HAP-1 (cell line): ENCODE measurements around the gene VAC14.

Experiments used
- DNase-seq, 2 experiments: peaks; one replicate each; pipeline ENCODE4 v3.0.0-alpha.2; 2016 to 2020; ENCODE audit warnings: low spot score in 2 of 2
- H3K27me3 ChIP-seq: fragments of 250-450 bp; sonication (Bioruptor Pico); 2 replicates; pipeline ENCODE4 v1.5.1; 2020; ENCODE audit warnings: low read depth, mild to moderate bottlenecking, moderate library complexity
- H3K36me3 ChIP-seq: fragments of 250-450 bp; sonication (Bioruptor Pico); replicated peaks from 2 replicates; pipeline ENCODE4 v1.5.1; 2020; ENCODE audit warnings: mild to moderate bottlenecking
- H3K4me1 ChIP-seq: fragments of 250-450 bp; sonication (Bioruptor Pico); 2 replicates; pipeline ENCODE4 v1.5.1; 2020; ENCODE audit warnings: mild to moderate bottlenecking
- H3K4me3 ChIP-seq: fragments of 250-450 bp; sonication (Bioruptor Pico); 2 replicates; pipeline ENCODE4 v1.5.1; 2020; ENCODE audit warnings: mild to moderate bottlenecking, moderate library complexity
- H3K9me3 ChIP-seq: fragments of 250-450 bp; sonication (Bioruptor Pico); 2 replicates; pipeline ENCODE4 v1.5.1; 2020; ENCODE audit warnings: mild to moderate bottlenecking, moderate library complexity
- in situ Hi-C: fragments of 300-500 bp; cut with MboI; formaldehyde crosslinking; loops from 3 replicates; pipeline ENCODE4 v1.14.3; 2020; ENCODE audit warnings: low sequenced_read_pairs, inconsistent platforms, mixed read lengths

The VAC14 gene

DNA sequence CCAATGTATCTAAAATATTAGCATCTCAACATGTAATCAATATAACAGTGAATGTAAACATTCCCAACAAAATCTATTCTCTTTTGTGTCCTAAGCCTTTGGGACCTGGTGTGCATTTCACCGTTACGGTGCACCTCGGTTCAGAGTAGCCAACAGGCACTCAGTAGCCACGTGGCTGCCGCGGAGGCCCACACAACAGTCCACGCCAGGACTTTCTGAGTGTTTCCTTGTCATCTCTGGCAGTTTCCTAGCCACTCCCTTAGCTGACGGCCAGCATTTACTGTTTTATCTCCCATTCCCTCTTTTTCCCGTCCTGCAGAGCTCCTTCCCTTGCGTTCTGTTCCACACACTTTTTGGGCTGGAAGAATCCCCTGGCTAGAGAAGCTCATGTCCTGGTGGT is 36.3 kb downstream of the VAC14 start:
- Histone ChIP-seq H3K27me3 (no peaks in the 10 kb centered on the region), H3K4me3 (no peak overlapping the region), H3K9me3 (no peaks in the 10 kb centered on the region), H3K36me3 (no peaks in the 10 kb centered on the region; the same call in none of the 2 replicates), H3K4me1 (no peaks in the 10 kb centered on the region)
- in situ Hi-C loops: no loop called here
- no peak for DNase-seq

DNA sequence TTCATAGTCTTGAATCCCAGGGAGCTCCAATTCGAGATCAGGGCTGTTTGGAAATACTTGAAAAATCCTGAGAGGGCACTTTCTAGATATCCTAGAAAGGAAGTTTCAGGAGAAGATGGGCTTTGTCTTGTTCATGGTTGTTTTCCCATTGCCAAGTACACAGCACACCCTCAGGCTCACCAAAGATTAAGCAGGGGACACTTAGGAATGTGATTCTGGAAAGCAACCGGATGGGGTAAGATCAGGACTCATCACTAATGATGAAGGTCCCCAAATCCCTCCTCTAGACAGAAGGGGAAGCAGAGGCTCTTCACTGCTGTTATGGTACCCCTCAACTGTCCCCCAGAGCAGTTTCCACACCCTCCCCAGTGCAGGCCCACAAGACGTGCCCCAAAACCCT is 40.7 kb downstream of the VAC14 start:
- Histone ChIP-seq H3K4me3 (no peak overlapping the region), H3K27me3 (no peaks in the 10 kb centered on the region), H3K4me1 (no peaks in the 10 kb centered on the region), H3K36me3 (no peaks in the 10 kb centered on the region; the same call in 1 of the 2 replicates), H3K9me3 (no peaks in the 10 kb centered on the region)
- DNase-seq: no peak
- in situ Hi-C loops: no loop called here

DNA sequence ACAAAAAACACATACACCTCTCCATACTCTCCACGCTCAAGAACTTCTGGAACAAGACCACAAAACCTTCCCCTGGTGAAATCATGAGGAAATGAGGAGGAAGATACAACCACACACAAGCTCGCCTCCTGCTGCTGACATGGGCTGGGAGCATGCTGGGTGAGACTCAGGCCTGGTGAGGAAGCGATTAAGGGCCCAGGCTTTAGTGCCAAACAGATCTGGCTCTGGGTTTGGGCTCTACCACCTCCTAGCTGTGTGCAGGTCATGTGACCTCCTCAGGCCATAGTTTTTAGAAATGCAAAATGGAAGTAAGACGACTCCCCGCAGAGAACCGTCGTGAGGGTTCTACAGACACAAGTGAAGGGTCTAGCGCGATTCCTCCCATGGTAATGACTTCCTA is 41.3 kb downstream of the VAC14 start:
- no peak overlapping the region for H3K4me3 ChIP-seq
- DNase-seq: no peak
- no peaks in the 10 kb centered on the region for H3K9me3 ChIP-seq
- no peaks in the 10 kb centered on the region; the same call in 1 of the 2 replicates for H3K36me3 ChIP-seq
- no peaks in the 10 kb centered on the region for H3K27me3 ChIP-seq
- no peaks in the 10 kb centered on the region for H3K4me1 ChIP-seq
- in situ Hi-C loops: no loop called here

DNA sequence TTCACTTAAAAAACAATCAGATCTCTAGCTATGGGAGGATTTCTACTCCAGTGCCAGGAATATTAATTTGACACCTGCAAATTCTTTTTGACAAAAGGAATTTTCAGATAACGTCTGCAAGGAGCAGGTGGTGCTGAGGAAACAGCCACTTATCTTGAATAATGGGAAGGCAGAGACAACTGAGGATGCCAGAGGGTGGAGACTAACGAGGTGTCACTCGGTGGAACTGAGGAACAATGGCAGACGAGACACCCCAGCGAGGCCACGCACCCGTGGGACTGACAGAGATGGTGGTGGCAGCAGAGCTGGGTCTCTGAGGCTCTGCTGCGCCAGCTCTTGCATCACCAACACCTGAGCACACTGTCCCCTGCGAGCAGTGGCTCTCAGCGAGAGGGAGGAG is 42.2 kb downstream of the VAC14 start:
- no peak overlapping the region for H3K4me3 ChIP-seq
- in situ Hi-C loops: no loop called here
- no peak for DNase-seq
- H3K9me3 ChIP-seq: no peaks in the 10 kb centered on the region
- H3K4me1 ChIP-seq: no peaks in the 10 kb centered on the region
- H3K27me3 ChIP-seq: no peaks in the 10 kb centered on the region
- no peaks in the 10 kb centered on the region; the same call in 1 of the 2 replicates for H3K36me3 ChIP-seq

DNA sequence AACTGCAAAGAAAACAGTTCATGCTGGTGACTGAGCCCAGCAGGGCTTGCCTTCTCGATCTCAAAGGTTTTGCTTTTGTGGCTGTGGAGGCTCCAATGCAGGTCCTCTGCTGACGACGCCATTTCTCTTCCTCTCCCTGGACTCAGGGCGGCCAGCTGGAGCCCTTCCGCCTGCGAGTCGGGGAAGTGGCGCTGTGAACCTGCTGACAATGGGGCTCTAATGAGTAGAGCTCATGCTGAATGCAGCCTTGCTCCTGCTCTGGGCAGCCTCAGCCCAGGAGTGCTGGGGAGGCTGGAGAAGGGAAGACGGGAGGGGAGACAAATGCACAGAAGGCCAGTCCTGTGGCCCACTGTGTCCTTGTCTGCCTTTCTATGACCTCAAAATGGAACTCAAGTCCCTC is 43.8 kb downstream of the VAC14 start:
- in situ Hi-C loops: no loop called here
- H3K36me3 ChIP-seq: no peaks in the 10 kb centered on the region; the same call in 1 of the 2 replicates
- no peaks in the 10 kb centered on the region for H3K27me3 ChIP-seq
- no peak for DNase-seq
- no peaks in the 10 kb centered on the region for H3K4me1 ChIP-seq
- H3K9me3 ChIP-seq: no peaks in the 10 kb centered on the region
- H3K4me3 ChIP-seq: no peak overlapping the region

DNA sequence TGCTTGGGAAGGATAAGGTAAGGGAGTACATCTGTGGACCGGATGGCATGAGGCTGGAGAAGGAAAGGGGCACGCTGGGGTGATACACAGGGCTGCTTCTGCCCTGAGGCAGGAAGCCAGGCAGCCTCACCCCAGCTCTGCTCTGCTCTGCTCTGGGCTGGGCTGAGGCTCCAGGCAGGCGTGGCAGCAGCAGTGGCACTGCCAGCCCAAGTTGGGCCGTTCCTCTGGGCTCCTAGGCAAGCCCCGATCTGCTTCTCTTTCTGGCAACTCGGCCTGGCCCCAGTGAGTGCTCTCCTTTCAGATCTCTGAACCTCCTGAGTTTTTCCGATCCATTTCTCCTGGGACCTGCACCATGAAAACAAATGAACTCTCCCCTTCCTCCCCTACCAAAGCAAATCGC is 44.9 kb downstream of the VAC14 start:
- in situ Hi-C loops: no loop called here
- DNase-seq: no peak
- no peaks in the 10 kb centered on the region for H3K9me3 ChIP-seq
- H3K4me3 ChIP-seq: no peak overlapping the region
- no peaks in the 10 kb centered on the region; the same call in 1 of the 2 replicates for H3K36me3 ChIP-seq
- no peaks in the 10 kb centered on the region for H3K27me3 ChIP-seq
- no peaks in the 10 kb centered on the region for H3K4me1 ChIP-seq

DNA sequence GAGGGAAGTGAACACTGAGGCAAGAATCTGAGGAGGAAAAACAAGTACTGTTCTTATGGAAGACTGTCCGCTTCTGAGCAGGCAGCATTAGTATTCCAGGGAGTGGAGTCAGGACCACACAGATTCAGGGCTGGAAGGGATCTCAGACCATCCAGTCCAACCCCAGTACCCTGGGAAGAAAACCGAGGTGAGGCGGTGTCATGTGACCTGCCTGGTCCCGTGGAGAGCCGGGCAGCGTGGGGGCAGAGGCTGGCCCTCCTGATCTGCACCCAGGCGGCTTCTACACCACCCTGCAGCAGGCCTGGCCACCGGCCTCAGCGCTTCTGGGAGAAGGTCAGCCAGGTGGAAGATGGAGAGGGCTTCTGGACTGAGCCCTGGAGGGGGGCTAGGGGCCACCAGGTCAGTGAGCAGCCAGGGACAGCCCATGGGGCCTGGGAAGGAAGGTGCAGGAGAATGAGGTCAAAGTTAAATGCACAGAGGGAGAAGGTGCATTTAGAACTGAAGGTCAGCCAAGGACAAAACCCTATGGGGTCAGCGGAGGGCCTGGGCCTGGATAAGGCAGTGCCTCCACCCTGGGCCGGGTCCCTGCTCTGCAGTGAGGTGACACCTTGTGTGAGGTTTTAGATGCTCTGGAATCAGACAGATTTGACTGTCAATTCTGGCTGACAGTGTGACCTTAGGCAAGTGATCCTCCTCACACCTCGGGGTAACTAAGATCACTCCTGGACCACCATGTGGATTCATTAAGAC is 45.9 kb downstream of the VAC14 start:
- Histone ChIP-seq H3K9me3 (no peaks in the 10 kb centered on the region), H3K27me3 (no peaks in the 10 kb centered on the region), H3K4me3 (no peak overlapping the region), H3K4me1 (no peaks in the 10 kb centered on the region), H3K36me3 (no peaks in the 10 kb centered on the region; the same call in 1 of the 2 replicates)
- in situ Hi-C loops: no loop called here
- no peak for DNase-seq

DNA sequence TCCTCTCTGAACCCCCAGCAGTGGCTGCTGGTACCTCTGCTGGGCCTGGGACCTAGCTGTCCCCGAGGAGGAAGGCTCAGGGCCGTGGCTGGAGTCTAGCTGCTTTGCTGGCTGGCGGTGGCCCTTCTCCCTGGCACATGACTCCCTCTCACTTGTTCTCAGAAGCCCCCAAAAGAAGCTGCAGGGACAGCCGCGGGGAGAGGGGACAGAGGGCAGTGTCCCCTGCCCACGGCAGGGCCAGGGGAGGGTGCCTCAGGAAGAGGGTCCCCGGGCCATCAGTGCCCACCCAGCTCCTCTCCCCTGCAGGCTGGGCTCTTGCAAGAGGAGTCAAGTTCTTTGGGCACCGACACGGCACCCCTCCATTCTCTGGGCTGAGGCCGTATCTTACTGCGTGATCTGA is 46.6 kb downstream of the VAC14 start:
- in situ Hi-C loops: no loop called here
- no peak overlapping the region for H3K4me3 ChIP-seq
- no peaks in the 10 kb centered on the region for H3K27me3 ChIP-seq
- H3K36me3 ChIP-seq: no peaks in the 10 kb centered on the region; the same call in 1 of the 2 replicates
- no peaks in the 10 kb centered on the region for H3K4me1 ChIP-seq
- no peak for DNase-seq
- H3K9me3 ChIP-seq: no peaks in the 10 kb centered on the region

DNA sequence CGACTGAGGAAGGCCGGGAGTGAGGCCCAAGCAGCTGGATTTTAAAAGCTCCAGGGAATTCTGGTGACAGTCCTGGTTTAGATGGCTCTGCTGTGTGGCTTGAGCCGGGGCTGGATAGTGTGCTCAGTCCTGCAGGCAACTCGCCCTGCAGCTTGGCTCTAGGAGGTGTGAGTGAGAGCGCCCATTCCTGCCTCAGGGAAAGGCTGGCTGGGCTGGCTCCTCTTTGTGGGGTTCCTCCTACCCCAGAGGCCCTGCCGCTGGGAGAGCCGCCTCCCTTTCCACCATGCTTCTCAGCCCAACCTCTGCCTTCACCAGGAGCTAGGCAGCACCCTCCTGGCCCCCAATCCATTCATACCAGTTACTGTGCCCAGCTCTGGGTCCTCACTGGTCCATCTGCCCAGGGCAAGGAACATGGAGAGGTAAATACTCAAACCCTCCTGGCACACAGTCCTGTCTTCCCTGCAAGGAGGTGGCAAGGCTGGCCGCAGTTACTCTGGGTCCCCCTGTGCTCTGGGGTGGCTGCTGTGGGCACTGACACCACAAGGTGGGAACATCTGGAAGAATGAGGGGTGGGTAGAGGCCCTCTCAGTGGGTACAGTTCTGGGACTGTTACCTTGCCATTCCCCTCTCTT is 47.1 kb downstream of the VAC14 start:
- Histone ChIP-seq H3K4me3 (no peak overlapping the region), H3K27me3 (no peaks in the 10 kb centered on the region), H3K36me3 (no peaks in the 10 kb centered on the region), H3K9me3 (no peaks in the 10 kb centered on the region), H3K4me1 (no peaks in the 10 kb centered on the region)
- in situ Hi-C loops: no loop called here
- DNase-seq: no peak

DNA sequence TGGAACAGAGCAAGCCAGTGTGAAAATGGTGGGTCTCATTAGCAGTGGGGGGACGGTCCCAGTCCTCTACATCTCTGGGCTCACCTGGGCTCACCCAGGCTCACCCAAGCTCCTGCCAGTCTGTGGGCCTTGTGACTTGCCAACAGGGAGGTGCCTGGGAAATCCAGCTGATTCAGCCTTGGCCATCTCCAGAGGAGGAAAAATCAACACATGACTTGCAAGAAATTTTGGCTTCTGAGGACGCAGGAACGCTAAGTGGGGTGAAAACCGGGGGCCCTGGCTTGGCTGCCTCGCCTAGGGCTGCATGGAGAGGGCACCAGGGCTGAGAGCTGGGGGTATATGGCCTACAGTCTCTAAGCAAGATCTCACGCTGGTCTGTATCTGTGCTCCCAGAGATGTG is 47.7 kb downstream of the VAC14 start:
- H3K4me3 ChIP-seq: no peak overlapping the region
- DNase-seq: no peak
- in situ Hi-C loops: no loop called here
- H3K27me3 ChIP-seq: no peaks in the 10 kb centered on the region
- H3K4me1 ChIP-seq: no peaks in the 10 kb centered on the region
- no peaks in the 10 kb centered on the region for H3K9me3 ChIP-seq
- H3K36me3 ChIP-seq: no peaks in the 10 kb centered on the region

DNA sequence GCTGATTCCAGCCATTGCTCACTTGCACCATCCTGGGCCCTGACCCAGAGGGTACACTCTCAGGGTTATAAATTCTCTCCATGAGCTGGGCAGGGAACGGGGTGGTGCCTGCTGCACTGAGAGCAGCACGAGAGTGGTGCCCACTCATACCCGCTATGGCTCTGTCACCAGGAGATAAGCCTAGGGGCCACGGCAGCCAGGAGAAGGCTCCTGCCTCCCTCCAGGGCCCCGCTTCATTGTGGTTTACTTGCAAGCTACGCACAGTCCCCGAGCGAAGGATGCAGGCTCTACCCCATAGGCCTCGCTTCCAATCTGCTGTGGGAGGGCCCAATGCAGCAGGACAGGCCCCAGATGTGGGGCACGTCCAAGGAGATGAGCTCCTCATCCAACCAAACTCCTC is 48.5 kb downstream of the VAC14 start:
- no peak for DNase-seq
- H3K4me3 ChIP-seq: no peak overlapping the region
- in situ Hi-C loops: no loop called here
- no peaks in the 10 kb centered on the region for H3K9me3 ChIP-seq
- no peaks in the 10 kb centered on the region for H3K4me1 ChIP-seq
- H3K36me3 ChIP-seq: no peaks in the 10 kb centered on the region
- H3K27me3 ChIP-seq: no peaks in the 10 kb centered on the region

DNA sequence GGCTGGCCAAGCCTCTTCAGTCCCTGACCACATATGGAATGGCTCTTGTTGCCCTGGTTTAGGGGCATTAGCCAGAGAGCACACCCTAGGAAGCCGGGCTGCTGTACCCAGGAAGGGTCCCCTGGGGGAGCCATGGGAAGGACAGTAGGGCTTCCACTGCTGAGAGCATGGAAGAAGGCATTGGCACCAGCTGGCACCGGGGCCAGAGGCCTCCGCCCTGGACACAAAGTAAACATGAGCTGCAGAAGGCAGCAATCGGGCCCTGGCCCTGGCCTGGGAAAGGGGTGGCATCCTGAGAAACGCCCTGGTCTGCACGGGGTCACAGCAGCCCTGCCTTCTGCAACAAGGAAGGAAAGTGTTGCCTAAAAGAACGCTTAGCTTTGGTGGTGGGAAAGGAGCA is 49.4 kb downstream of the VAC14 start:
- Histone ChIP-seq H3K4me1 (no peaks in the 10 kb centered on the region), H3K27me3 (no peaks in the 10 kb centered on the region), H3K36me3 (no peaks in the 10 kb centered on the region), H3K4me3 (no peak overlapping the region), H3K9me3 (no peaks in the 10 kb centered on the region)
- no peak for DNase-seq
- in situ Hi-C loops: no loop called here

DNA sequence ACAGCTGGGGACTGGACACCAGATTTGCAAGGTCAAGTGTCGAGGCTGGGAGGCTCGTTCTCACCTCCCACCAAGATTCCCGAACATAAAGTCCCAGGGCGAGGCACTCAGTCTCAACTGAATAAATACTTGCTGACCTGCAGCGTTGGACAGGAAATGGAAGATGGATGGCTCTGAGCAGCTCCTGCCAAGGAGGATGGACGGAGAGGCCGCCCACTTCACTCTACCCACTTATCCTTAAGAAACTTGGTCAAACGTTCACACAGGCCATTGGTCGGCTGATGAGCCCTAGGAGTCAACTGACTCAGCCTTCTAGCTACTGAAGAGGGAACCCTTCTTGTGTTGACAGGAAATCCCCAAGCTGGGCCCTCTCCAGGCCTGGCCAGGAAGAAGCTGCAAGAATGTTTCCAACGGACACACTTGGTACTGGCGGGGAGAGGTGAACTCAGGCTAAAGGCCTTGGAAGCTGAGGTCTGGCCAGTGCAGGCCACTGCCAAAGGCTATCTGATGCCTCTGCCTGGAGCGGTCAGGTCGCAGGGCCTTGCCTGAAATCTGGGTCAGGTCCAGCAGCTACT is 50.0 kb downstream of the VAC14 start:
- Histone ChIP-seq H3K9me3 (no peaks in the 10 kb centered on the region), H3K27me3 (no peaks in the 10 kb centered on the region), H3K4me1 (no peaks in the 10 kb centered on the region), H3K4me3 (no peak overlapping the region), H3K36me3 (no peaks in the 10 kb centered on the region)
- in situ Hi-C loops: no loop called here
- DNase-seq: no peak
